GM12878 (cell line): ENCODE measurements around the gene CELSR2. TPM values are rescaled to one million over a fixed set of nuclear protein-coding genes. Genes with fewer than 3 reads are reported as not detected.

Experiments
- ATAC-seq: fragments of 200-7000 bp; cut with Tn5 transposase; 3 replicates; pipeline ENCODE4 v1.9.1; 2020; ENCODE audit warnings: mild to moderate bottlenecking, moderate library complexity
- BruUV-seq: library from RNA; stranded (reverse); fragments of 400-500 nt; replicated peaks from 2 replicates; lab custom pipeline; 2021; lab: Mats Ljungman, UMichigan
- CTCF ChIA-PET: fragments of 300-600 bp; sonication (Branson Sonifier 250); formaldehyde crosslinking; extraction: SDS; loops from one replicate; lab custom pipeline; 2021; ENCODE audit warnings: inconsistent platforms; lab: Yijun Ruan, JAX
- POLR2A ChIA-PET: fragments of 350-600 bp; formaldehyde crosslinking; extraction: SDS; loops from one replicate; lab custom pipeline; 2021; ENCODE audit warnings: inconsistent platforms; lab: Charles Lee
- RAD21 ChIA-PET: fragments of 300-600 bp; sonication (Branson Sonifier 250); formaldehyde crosslinking; loops from one replicate; lab custom pipeline; 2023; ENCODE audit warnings: antibody characterized with exemption; ENCODE audit not compliant: unreplicated experiment; lab: Charles Lee
- SMC1A ChIA-PET: fragments of 300-600 bp; sonication (Branson Sonifier 250); formaldehyde crosslinking; loops from one replicate; lab custom pipeline; 2023; ENCODE audit not compliant: unreplicated experiment, uncharacterized antibody; lab: Charles Lee
- DNase-seq: peaks from one replicate; pipeline ENCODE4 v3.0.0-alpha.2; 2011; ENCODE audit warnings: low read depth, low spot score
- FAIRE-seq: peaks from 3 replicates; lab custom pipeline; 2011; peaks lifted over from hg19 to GRCh38; lab: Jason Lieb, UNC
- H2AFZ ChIP-seq: 2 replicates; pipeline ENCODE4 v1.6.0; 2011; ENCODE audit warnings: low read depth, low read length, control low read depth; ENCODE audit not compliant: control insufficient read depth
- H3K27ac ChIP-seq: 2 replicates; pipeline ENCODE4 v1.5.1; 2011; ENCODE audit warnings: control low read depth; ENCODE audit not compliant: control insufficient read depth, insufficient read depth
- H3K27me3 ChIP-seq, 2 experiments: replicated peaks in 1 of 2; 2 replicates each; pipeline versions ENCODE4 v1.6.0 to v1.6.1; 2011; ENCODE audit warnings: low read length in 1 of 2; ENCODE audit not compliant: control insufficient read depth in 2 of 2, insufficient read depth in 2 of 2
- H3K36me3 ChIP-seq, 2 experiments: 2 replicates each; pipeline ENCODE4 v1.5.1; 2011; ENCODE audit warnings: low read length in 1 of 2; ENCODE audit not compliant: control insufficient read depth in 2 of 2, insufficient read depth in 2 of 2
- H3K4me1 ChIP-seq: 2 replicates; pipeline ENCODE4 v1.6.1; 2011; ENCODE audit warnings: mild to moderate bottlenecking, low read length, moderate library complexity, mixed read lengths; ENCODE audit not compliant: control insufficient read depth, insufficient read depth
- H3K4me2 ChIP-seq: 2 replicates; pipeline ENCODE4 v1.6.0; 2011; ENCODE audit warnings: control low read depth; ENCODE audit not compliant: control insufficient read depth, insufficient read depth
- H3K4me3 ChIP-seq: fragments of 200-600 bp; sonication (generic); 2 replicates; pipeline ENCODE4 v1.5.1; 2016
- H3K79me2 ChIP-seq: 2 replicates; pipeline ENCODE4 v1.6.0; 2011; ENCODE audit warnings: low read length; ENCODE audit not compliant: control insufficient read depth, insufficient read depth
- H3K9ac ChIP-seq: 2 replicates; pipeline ENCODE4 v1.8.0; 2011; ENCODE audit warnings: low read length, control low read depth, mixed read lengths; ENCODE audit not compliant: control insufficient read depth, insufficient read depth
- H3K9me3 ChIP-seq: replicated peaks from 3 replicates; pipeline ENCODE4 v1.5.1; 2011; ENCODE audit warnings: mild to moderate bottlenecking, low read length; ENCODE audit not compliant: control insufficient read depth, insufficient read depth
- H4K20me1 ChIP-seq: 2 replicates; pipeline ENCODE4 v1.6.0; 2011; ENCODE audit not compliant: control insufficient read depth, insufficient read depth
- CREM ChIP-seq: IDR thresholded peaks from 2 replicates; pipeline ENCODE4 v1.6.1; 2014; ENCODE audit warnings: antibody characterized with exemption, low read depth
- ELK1 ChIP-seq: IDR thresholded peaks from 2 replicates; pipeline ENCODE4 v1.6.1; 2012; ENCODE audit warnings: low read depth, low read length, improper control_type of control experiment
- GATAD2B ChIP-seq: fragments of 450-650 bp; conservative IDR thresholded peaks from 2 replicates; pipeline ENCODE4 v1.6.1; 2017; ENCODE audit warnings: low read depth, mild to moderate bottlenecking, moderate library complexity
- HCFC1 ChIP-seq: fragments of 150-350 bp; IDR thresholded peaks from 2 replicates; pipeline ENCODE4 v1.6.1; 2014; ENCODE audit warnings: low read length
- PAX8 ChIP-seq: fragments of 450-650 bp; IDR thresholded peaks from 2 replicates; pipeline ENCODE4 v1.6.1; 2017; ENCODE audit warnings: mild to moderate bottlenecking, moderate library complexity
- SMAD5 ChIP-seq: IDR thresholded peaks from 2 replicates; pipeline ENCODE4 v1.6.1; 2016; ENCODE audit warnings: antibody characterized with exemption, low read depth
- TAF1 ChIP-seq: IDR thresholded peaks from 2 replicates; pipeline ENCODE4 v1.6.1; 2011; ENCODE audit warnings: mild to moderate bottlenecking, low read depth, low read length, borderline replicate concordance
- TARDBP ChIP-seq: IDR thresholded peaks from 2 replicates; pipeline ENCODE4 v1.6.1; 2016; ENCODE audit warnings: borderline replicate concordance
- TCF12 ChIP-seq: IDR thresholded peaks from 2 replicates; pipeline ENCODE4 v1.6.1; 2011; ENCODE audit warnings: low read depth, mild to moderate bottlenecking, low read length
- WGBS: methylation state at CpG from one replicate; pipeline ENCODE4 v1.1.6; 2016; ENCODE audit warnings: low lambda C conversion rate; ENCODE audit not compliant: insufficient replicate concordance, insufficient coverage; ENCODE audit errors: missing lambda C conversion rate; 5-methylcytosine and 5-hydroxymethylcytosine counted together
- in situ Hi-C: fragments of 300-500 bp; cut with MboI; formaldehyde crosslinking; loops from 9 replicates; pipeline ENCODE4 v1.14.3; 2018; ENCODE audit warnings: mixed read lengths
- intact Hi-C: fragments of 100-400 bp; cut with micrococcal nuclease; formaldehyde crosslinking; loops from one replicate; pipeline ENCODE4 v1.14.2; 2022; ENCODE audit not compliant: unreplicated experiment
- polyA plus RNA-seq, 11 experiments: library from polyadenylated mRNA; depleted of rRNA in 4 of 11; unstranded in 6 of 11; stranded (reverse) in 5 of 11; fragments of >200 nt; fragmentation: Nextera tagmentation in 4 of 11; fragmentation: Illumina TruSeq in 1 of 11; extraction: Ambion mirVana in 4 of 11; extraction: Trizol in 1 of 11; gene quantifications; 1 replicate in 1 of 11; 2 replicates in 10 of 11; pipeline versions ENCODE4 v1.2.1 to v1.2.3, GENCODE V29; 2011 to 2016; ENCODE audit warnings: inconsistent platforms in 2 of 11, missing spikeins in 2 of 11, low read depth in 1 of 11
- total RNA-seq, 4 experiments: library from RNA; depleted of rRNA in 3 of 4; stranded (reverse); fragments of >200 nt in 3 of 4; fragmentation: Illumina TruSeq in 1 of 4; extraction: Trizol in 1 of 4; gene quantifications; 2 replicates each; pipeline versions ENCODE4 v1.2.1 to v1.2.3, GENCODE V29; 2013 to 2021

The CELSR2 gene
- total and polyA plus RNA-seq, 10 of the 15 experiments (the other 5 are each of a cell fraction or from before 2014, with no cell fraction given) = under 0.01 to 0.15 (median 0.04) TPM; not detected in 2

- 72% methylated on average over 3 of the region's 3 CpGs for WGBS
- TF ChIP-seq GATAD2B = no peak
- no peak for TF ChIP-seq SMAD5
- TF ChIP-seq CREM = no peak
- no peak for TF ChIP-seq HCFC1
- no peak for TF ChIP-seq TCF12
- TF ChIP-seq TAF1 = no peak
- no peak for TF ChIP-seq TARDBP
- TF ChIP-seq ELK1 = no peak
- TF ChIP-seq PAX8 = no peak
- ChIA-PET SMC1A (no interaction called here), CTCF (interaction anchor here (2.1 kb wide), 1 partner anchor 213 kb away, joined by 5 read pairs; no protein-coding TSS in a partner anchor), RAD21 (no interaction called here), POLR2A (no interaction called here)
- Histone ChIP-seq H3K9ac (no peak overlapping the region), H3K27ac (no peak overlapping the region), H4K20me1 (no peaks in the 10 kb centered on the region), H3K36me3 (no peaks in the 10 kb centered on the region), H3K4me2 (no peak overlapping the region), H3K4me1 (no peaks in the 10 kb centered on the region), H3K79me2 (no peaks in the 10 kb centered on the region), H3K9me3 (no peaks in the 10 kb centered on the region), H3K27me3 (no peaks in the 10 kb centered on the region; a peak in 1 of 4 replicates), H2AFZ (no peak overlapping the region), H3K4me3 (no peak overlapping the region)
- intact Hi-C loops = no loop called here
- in situ Hi-C loops = no loop called here
- DNase-seq (no peak), FAIRE-seq (no peak), ATAC-seq (no peak)
- BruUV-seq = no TSS peak
Observed at GRCh38 chr1:109319114-109319513, 69.8 kb downstream of the CELSR2 start.
